ENCODE data around the gene TNXB.

DNA sequence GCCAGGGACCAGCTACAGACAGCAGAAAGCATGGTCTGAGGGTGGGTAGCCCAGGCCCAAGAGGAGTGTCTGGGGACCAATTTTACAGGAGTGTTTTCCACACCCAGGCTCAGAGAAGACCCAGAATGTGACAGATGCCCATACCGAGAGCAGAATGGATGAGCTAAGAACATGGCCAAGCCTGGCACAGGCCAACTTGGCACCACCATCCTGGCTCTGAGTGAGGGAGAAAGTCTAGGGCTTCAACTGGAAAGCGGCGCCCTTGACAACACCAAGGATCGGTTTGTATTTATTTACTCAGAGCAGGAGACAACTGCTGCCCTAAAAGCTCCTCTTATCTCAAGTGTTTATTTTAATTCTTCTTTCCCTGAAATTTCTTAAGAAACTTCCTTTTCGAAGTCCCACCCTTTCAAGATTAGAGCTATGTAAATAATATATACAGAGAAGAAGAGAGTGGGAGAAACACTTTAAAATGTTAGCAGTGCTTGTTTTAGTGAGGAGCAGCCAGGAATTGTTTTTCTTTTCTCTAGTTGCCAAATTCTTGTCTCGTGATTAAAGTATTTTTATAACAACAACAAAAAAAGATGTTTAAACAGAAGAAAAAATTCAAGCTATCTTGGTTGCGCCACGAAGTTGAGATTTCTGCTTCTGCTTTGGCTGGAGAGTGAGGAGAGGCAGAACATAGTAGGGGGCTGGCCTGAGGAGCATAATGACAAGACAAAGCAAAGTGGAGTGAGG is 16.2 kb downstream of the TNXB start:
- TF ChIP-seq CTCF (IDR thresholded peaks at IDR 0.05) (no peak), POLR2A (IDR thresholded peaks at IDR 0.05; ENCODE audit: low read depth) (no peak), POLR2AphosphoS5 (IDR thresholded peaks at IDR 0.05) (peak in 1 of 2 donors; percentile 33)

All from esophagus muscularis mucosa (tissue), 3 donors.